ENCODE results near the gene NFYA. TPM values are rescaled to one million over a fixed set of nuclear protein-coding genes. Genes with fewer than 3 reads are reported as not detected.

NFYA gene
- 39.7 TPM for total RNA-seq (ENCODE audit: unreplicated experiment)
- long read RNA-seq, partial matches to known transcripts: 2 of 7 reads
- long read RNA-seq, other reads (novel, unspliced or antisense): 4 of 7 reads

- no peaks in the 10 kb centered on the region for H3K9me3 Mint-ChIP-seq (ENCODE audit: unreplicated experiment)
- no peak for TF ChIP-seq CTCF (IDR thresholded peaks at IDR 0.05; ENCODE audit: unreplicated experiment)
- H3K4me3 Mint-ChIP-seq (ENCODE audit: unreplicated experiment): peak within 1 kb of the TSS; percentile 93
- peaks cover 7% of the 10 kb centered on the region for H3K36me3 Mint-ChIP-seq (ENCODE audit: low read depth, unreplicated experiment)
- peaks cover 31% of the 10 kb centered on the region for H3K4me1 Mint-ChIP-seq (ENCODE audit: unreplicated experiment)
- peak within 1 kb of the TSS; percentile 93 for H3K27ac Mint-ChIP-seq (ENCODE audit: unreplicated experiment)
- H3K27me3 Mint-ChIP-seq (ENCODE audit: unreplicated experiment): peaks cover 14% of the 10 kb centered on the region
- peak; percentile 100 for DNase-seq (ENCODE audit: low spot score)
These were observed at the start of gene NFYA for GRCh38 chr6:41072836-41073202. TSS of gene NFYA (plus strand) at chr6:41072974. CDS start at chr6:41079090, 6,116 bp downstream.

GRCh38 chr6:41023114-41023513 lies 49.7 kb upstream of the NFYA start:
- peaks cover 2% of the 10 kb centered on the region for H3K27me3 Mint-ChIP-seq (ENCODE audit: unreplicated experiment)

GRCh38 chr6:41025966-41026530 lies 46.7 kb upstream of the NFYA start:
- DNase-seq (ENCODE audit: low spot score): no peak
- H3K9me3 Mint-ChIP-seq (ENCODE audit: unreplicated experiment): no peaks in the 10 kb centered on the region
- no peak overlapping the region for H3K27ac Mint-ChIP-seq (ENCODE audit: unreplicated experiment)
- H3K36me3 Mint-ChIP-seq (ENCODE audit: low read depth, unreplicated experiment): no peaks in the 10 kb centered on the region
- peaks cover 20% of the 10 kb centered on the region for H3K4me1 Mint-ChIP-seq (ENCODE audit: unreplicated experiment)
- H3K27me3 Mint-ChIP-seq (ENCODE audit: unreplicated experiment): peaks cover 2% of the 10 kb centered on the region
- H3K4me3 Mint-ChIP-seq (ENCODE audit: unreplicated experiment): no peak overlapping the region
- no peak for TF ChIP-seq CTCF (IDR thresholded peaks at IDR 0.05; ENCODE audit: unreplicated experiment)

More at GRCh38 chr6:41023114-41023513, 49.7 kb upstream of the NFYA start:
- Mint-ChIP-seq H3K4me1 (ENCODE audit: unreplicated experiment) (peaks cover 11% of the 10 kb centered on the region), H3K27ac (ENCODE audit: unreplicated experiment) (no peak overlapping the region), H3K36me3 (ENCODE audit: low read depth, unreplicated experiment) (peaks cover 4% of the 10 kb centered on the region), H3K4me3 (ENCODE audit: unreplicated experiment) (no peak overlapping the region), H3K9me3 (ENCODE audit: unreplicated experiment) (no peaks in the 10 kb centered on the region)
- no peak for TF ChIP-seq CTCF (IDR thresholded peaks at IDR 0.05; ENCODE audit: unreplicated experiment)
- DNase-seq (ENCODE audit: low spot score): no peak

GRCh38 chr6:41027241-41027640 lies 45.5 kb upstream of the NFYA start:
- Mint-ChIP-seq H3K9me3 (ENCODE audit: unreplicated experiment) (no peaks in the 10 kb centered on the region), H3K4me3 (ENCODE audit: unreplicated experiment) (peak overlapping the region; percentile 85), H3K36me3 (ENCODE audit: low read depth, unreplicated experiment) (no peaks in the 10 kb centered on the region), H3K27ac (ENCODE audit: unreplicated experiment) (peak overlapping the region; percentile 9), H3K4me1 (ENCODE audit: unreplicated experiment) (peaks cover 21% of the 10 kb centered on the region), H3K27me3 (ENCODE audit: unreplicated experiment) (no peaks in the 10 kb centered on the region)
- DNase-seq (ENCODE audit: low spot score): no peak
- no peak for TF ChIP-seq CTCF (IDR thresholded peaks at IDR 0.05; ENCODE audit: unreplicated experiment)

GRCh38 chr6:41027799-41028560 lies 44.8 kb upstream of the NFYA start:
- Mint-ChIP-seq H3K36me3 (ENCODE audit: low read depth, unreplicated experiment) (no peaks in the 10 kb centered on the region), H3K27me3 (ENCODE audit: unreplicated experiment) (no peaks in the 10 kb centered on the region), H3K4me1 (ENCODE audit: unreplicated experiment) (peaks cover 21% of the 10 kb centered on the region), H3K4me3 (ENCODE audit: unreplicated experiment) (peak overlapping the region; percentile 85), H3K27ac (ENCODE audit: unreplicated experiment) (peak overlapping the region; percentile 9), H3K9me3 (ENCODE audit: unreplicated experiment) (no peaks in the 10 kb centered on the region)
- DNase-seq (ENCODE audit: low spot score): peak; percentile 93
- peak; percentile 99 for TF ChIP-seq CTCF (IDR thresholded peaks at IDR 0.05; ENCODE audit: unreplicated experiment)

Data from endothelial cell (in vitro differentiated cells).